H1 (cell line): ENCODE data around the gene NHS.

Source experiments
- ASH2L ChIP-seq: fragments of 200-600, 300-600 bp; sonication (generic); IDR thresholded peaks from one replicate; pipeline ENCODE4 v1.7.1; 2017; ENCODE audit warnings: low read length
- ATF3 ChIP-seq: IDR thresholded peaks from 2 replicates; pipeline ENCODE4 v1.6.1; 2011; ENCODE audit warnings: low read depth, mild to moderate bottlenecking, low read length; ENCODE audit not compliant: insufficient read depth
- BCL11A ChIP-seq, 2 experiments: IDR thresholded peaks; one replicate each; pipeline ENCODE4 v1.6.1; 2011; ENCODE audit warnings: low read depth in 2 of 2, low read length in 2 of 2, mild to moderate bottlenecking in 2 of 2
- CHD1 ChIP-seq: IDR thresholded peaks from 2 replicates; pipeline ENCODE4 v1.6.1; 2012; ENCODE audit warnings: low read depth, low read length, improper control_type of control experiment
- CTCF ChIP-seq, 3 experiments: IDR thresholded peaks; 1 replicate in 2 of 3; 2 replicates in 1 of 3; pipeline versions ENCODE4 v1.5.1 to v1.6.1; 2011; ENCODE audit warnings: low read length in 3 of 3, mild to moderate bottlenecking in 3 of 3, inconsistent platforms in 2 of 3, low read depth in 1 of 3, moderate library complexity in 1 of 3; ENCODE audit not compliant: insufficient read depth in 1 of 3; ENCODE audit errors: control extremely low read depth in 1 of 3
- EP300 ChIP-seq, 2 experiments: IDR thresholded peaks; 1 replicate in 1 of 2; 2 replicates in 1 of 2; pipeline ENCODE4 v1.6.1; 2011 to 2012; ENCODE audit warnings: low read depth in 2 of 2, low read length in 2 of 2, mild to moderate bottlenecking in 2 of 2, borderline replicate concordance in 1 of 2, inconsistent platforms in 1 of 2, moderate library complexity in 1 of 2
- GTF2F1 ChIP-seq: IDR thresholded peaks from 2 replicates; pipeline ENCODE4 v1.6.1; 2012; ENCODE audit warnings: low read depth, low read length, improper control_type of control experiment, borderline replicate concordance
- POLR2A ChIP-seq, 2 experiments: IDR thresholded peaks; 1 replicate in 1 of 2; 2 replicates in 1 of 2; pipeline ENCODE4 v1.6.1; 2011; ENCODE audit warnings: low read depth in 2 of 2, low read length in 2 of 2, mild to moderate bottlenecking in 2 of 2; ENCODE audit errors: control extremely low read depth in 1 of 2
- POLR2AphosphoS5 ChIP-seq: IDR thresholded peaks from 2 replicates; pipeline ENCODE4 v1.6.1; 2011; ENCODE audit warnings: low read depth, low read length
- RFX5 ChIP-seq: IDR thresholded peaks from 2 replicates; pipeline ENCODE4 v1.6.1; 2011; ENCODE audit warnings: low read depth, low read length, improper control_type of control experiment, borderline replicate concordance
- SIN3A ChIP-seq, 2 experiments: IDR thresholded peaks in 1 of 2; conservative IDR thresholded peaks in 1 of 2; 2 replicates each; pipeline ENCODE4 v1.6.1; 2011 to 2012; ENCODE audit warnings: low read length in 2 of 2, improper control_type of control experiment in 1 of 2, low read depth in 1 of 2, mild to moderate bottlenecking in 1 of 2
- TAF1 ChIP-seq: IDR thresholded peaks from 2 replicates; pipeline ENCODE4 v1.6.1; 2011; ENCODE audit warnings: mild to moderate bottlenecking, low read depth, low read length
- TAF7 ChIP-seq: optimal IDR thresholded peaks from 2 replicates; pipeline ENCODE3; 2011; ENCODE audit warnings: low read depth, mild to moderate bottlenecking, inconsistent platforms, low read length, moderate library complexity, borderline replicate concordance

GRCh38 chrX:17375367-17375636 lies 302 bp downstream of the NHS start:
- TF ChIP-seq EP300 (IDR thresholded peaks at IDR 0.05; ENCODE audit: borderline replicate concordance in 1 of 2, low read depth in 2 of 2, low read length in 2 of 2), result no peak
- TF ChIP-seq TAF7, result no peak
- no peak for TF ChIP-seq ASH2L
- no peak for TF ChIP-seq RFX5
- no peak; a peak in 1 of 4 replicates for TF ChIP-seq SIN3A (conservative IDR thresholded peaks at IDR 0.05 in 1 of 2, IDR thresholded peaks at IDR 0.05 in 1 of 2; ENCODE audit: low read depth in 1 of 2, low read length in 2 of 2)
- TF ChIP-seq POLR2A (IDR thresholded peaks at IDR 0.05; ENCODE audit: control extremely low read depth in 1 of 2, low read depth in 2 of 2, low read length in 2 of 2), result no peak
- TF ChIP-seq CTCF (IDR thresholded peaks at IDR 0.05; ENCODE audit: control extremely low read depth in 1 of 3, insufficient read depth in 1 of 3, low read depth in 1 of 3, low read length in 3 of 3), result no peak
- TF ChIP-seq ATF3, result no peak
- no peak for TF ChIP-seq GTF2F1
- no peak for TF ChIP-seq BCL11A (IDR thresholded peaks at IDR 0.05; ENCODE audit: low read depth in 2 of 2, low read length in 2 of 2)
- no peak for TF ChIP-seq TAF1
- TF ChIP-seq POLR2AphosphoS5, result no peak
- no peak for TF ChIP-seq CHD1
